NCI-H1105 (cell line): ENCODE measurements around the gene COG5.

ENCODE experiments used
- DNase-seq: peaks from one replicate; lab custom pipeline; 2025; lab: John Stamatoyannopoulos, UW

The COG5 gene

GRCh38 chr7:107463139-107464078 is 100.3 kb downstream of the COG5 start:
- DNase-seq: peak; percentile 17

DNA sequence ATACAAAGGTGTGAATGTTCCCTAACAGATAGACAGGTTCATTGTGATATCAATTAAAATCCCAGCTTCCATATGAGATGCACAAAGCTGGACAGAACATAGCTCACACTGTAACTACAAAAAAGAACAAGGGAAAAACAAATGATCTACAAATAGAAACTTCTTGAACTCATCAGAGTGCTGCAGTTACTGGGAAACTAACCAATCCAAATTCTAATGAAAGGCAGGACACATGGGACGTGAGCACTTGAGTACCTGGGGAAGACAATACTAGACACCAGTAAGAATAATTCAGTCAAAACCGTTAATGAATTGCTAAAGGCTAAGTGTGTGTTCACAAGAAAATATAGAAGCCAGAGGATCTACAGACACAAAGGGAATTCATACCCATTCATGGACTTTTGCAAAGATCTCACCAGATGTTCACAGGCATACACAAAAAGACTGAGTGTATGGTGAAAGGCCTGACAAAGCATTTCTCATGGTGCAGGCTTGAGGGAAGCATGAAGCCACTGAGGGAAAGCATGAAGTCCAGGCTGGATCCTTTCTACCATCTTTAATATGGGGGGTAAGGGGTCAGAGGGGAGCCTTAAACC is 101.7 kb downstream of the COG5 start:
- no peak for DNase-seq

GRCh38 chr7:107453388-107453787 is 110.3 kb downstream of the COG5 start:
- DNase-seq: no peak

- no peak for DNase-seq
These were observed 112.8 kb downstream of the COG5 start for GRCh38 chr7:107450970-107451369.

GRCh38 chr7:107446988-107447387 is 116.7 kb downstream of the COG5 start:
- DNase-seq: no peak

DNA sequence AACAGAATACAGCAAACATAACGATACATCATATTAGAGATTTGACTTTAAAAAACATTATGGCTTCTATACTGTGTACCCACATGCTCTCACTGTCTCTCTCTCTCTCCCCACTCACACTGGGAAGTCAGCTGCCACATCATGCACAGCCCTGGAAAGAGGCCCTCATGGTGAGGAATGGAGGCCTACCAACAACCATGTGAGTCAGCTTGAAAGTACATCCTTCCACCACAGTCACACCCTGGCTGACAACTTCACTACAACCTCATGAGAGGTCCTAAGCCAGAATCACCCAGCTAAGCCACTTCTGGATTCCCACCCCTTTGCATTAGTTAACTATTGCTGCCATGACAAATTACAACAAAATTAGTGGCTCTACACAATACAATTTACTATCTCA is 117.2 kb downstream of the COG5 start:
- DNase-seq: no peak

DNA sequence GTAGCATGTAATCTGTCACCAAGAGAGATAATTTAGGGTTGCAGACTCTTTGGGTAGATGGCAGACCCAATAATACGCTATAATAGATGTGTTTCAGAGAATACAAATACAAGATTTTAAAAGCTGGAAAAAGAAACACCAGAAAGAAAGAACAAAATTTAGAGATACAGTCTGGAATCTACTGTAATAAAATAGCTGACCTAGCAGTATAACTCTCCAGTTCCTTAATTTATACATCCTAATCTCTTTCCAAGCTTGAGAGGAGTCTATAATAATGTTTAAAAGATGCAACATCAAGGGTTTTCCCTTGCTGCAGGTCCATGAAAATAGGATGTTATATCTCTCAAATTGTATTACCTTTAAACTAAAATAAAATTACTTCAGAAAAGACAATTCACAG is 121.0 kb downstream of the COG5 start:
- no peak for DNase-seq

DNA sequence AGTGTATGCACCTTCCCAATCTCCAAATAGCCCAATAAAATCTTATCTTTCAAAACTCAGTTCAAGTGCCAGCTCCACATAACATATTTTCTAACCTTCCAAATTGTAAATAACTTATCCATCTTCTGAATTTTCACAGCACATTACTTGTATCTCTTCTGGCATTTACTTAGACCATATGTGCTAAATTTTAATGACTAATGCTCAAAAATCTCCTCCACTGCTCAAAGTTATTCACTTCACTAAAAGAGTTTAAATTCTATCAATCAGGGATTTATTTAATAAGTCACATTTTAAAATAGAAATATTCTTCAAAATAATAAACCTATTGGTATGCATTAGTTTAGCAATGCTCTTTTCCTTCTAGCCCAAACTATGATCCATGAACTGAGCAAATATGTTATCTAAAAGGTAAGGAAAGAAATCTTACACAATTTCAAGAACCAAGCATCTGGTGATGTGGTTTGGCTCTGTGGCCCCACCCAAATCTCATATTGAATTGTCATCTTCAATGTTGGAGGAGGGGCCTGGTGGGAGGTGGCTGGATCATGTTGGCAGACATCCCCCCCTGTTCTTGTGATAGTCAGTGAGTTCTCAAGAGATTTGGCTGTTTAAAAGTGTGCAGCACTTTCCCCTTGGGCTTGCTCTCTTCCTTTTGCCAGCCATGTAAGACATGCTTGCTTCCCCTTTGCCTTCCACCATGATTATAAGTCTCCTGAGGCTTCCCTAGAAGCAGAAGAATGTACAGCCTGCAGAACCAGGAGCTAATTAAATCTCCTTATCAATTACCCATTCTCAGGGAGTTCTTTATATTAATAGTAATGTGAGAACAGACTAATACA is 121.9 kb downstream of the COG5 start:
- DNase-seq: no peak

GRCh38 chr7:107439025-107439424 is 124.7 kb downstream of the COG5 start:
- DNase-seq: no peak

GRCh38 chr7:107435749-107436148 is 128.0 kb downstream of the COG5 start:
- no peak for DNase-seq

DNA sequence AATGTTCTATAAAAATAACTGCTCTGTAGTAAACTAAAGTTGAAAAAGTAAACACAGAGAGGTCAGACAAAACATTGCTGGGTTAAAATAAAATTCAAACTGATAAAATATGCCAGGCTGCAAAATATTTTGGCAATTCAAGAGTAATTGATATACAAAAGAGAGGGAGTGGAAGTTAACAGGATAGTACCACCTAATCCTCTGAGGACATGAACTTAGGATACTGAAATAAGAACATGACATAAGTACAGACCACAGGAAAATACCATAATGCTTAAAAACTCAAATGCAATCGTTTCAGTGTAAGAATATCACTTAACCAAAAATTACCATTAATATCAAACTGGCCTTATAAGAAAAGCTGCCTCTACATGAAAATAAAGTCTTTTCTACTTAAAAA is 131.5 kb downstream of the COG5 start:
- DNase-seq: no peak

- no peak for DNase-seq
These were observed 133.7 kb downstream of the COG5 start for GRCh38 chr7:107430057-107430456.

DNA sequence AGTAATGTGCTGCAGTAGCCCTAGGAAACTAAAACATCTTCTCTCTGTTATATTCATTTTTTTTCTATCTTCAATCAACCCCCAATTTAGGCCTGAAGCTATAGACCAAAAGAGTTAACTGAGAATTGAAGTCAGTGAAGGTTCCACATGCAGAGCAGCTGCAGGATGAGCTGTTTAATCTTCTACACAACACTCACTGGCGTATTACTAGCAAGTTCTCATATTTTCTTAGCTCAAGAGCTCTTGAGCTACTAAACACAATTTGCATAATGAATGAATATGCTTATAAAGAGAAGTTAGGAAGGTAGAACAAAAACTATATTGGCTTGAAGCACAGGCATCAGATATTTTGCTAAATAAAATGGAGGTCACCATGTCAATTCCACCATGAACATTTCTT is 135.1 kb downstream of the COG5 start:
- no peak for DNase-seq

DNA sequence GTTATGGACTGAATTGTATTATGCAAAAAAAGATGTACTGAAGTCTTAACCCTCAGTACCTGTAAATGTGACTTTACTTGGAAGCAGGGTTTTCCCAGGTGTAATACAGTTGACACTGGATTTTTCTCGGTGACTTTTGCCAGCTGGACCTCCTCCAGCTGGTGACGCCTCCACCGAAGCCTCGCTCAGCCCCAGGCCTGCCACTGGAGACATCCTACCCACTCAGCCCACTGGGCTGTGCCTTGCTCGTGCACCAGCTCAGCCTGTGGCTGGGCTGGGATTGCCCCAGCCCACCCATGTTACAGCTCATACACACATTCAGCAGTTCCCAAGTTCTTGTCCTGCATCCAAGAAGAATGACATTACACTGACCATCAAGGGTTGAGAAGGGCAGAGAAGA is 136.3 kb downstream of the COG5 start:
- DNase-seq: no peak

GRCh38 chr7:107414198-107414597 is 149.5 kb downstream of the COG5 start:
- no peak for DNase-seq

- DNase-seq: no peak
These were observed 155.4 kb downstream of the COG5 start for GRCh38 chr7:107408349-107408748.

GRCh38 chr7:107405559-107405958 is 158.2 kb downstream of the COG5 start:
- DNase-seq: no peak

GRCh38 chr7:107404740-107405537 is 158.8 kb downstream of the COG5 start:
- no peak for DNase-seq

DNA sequence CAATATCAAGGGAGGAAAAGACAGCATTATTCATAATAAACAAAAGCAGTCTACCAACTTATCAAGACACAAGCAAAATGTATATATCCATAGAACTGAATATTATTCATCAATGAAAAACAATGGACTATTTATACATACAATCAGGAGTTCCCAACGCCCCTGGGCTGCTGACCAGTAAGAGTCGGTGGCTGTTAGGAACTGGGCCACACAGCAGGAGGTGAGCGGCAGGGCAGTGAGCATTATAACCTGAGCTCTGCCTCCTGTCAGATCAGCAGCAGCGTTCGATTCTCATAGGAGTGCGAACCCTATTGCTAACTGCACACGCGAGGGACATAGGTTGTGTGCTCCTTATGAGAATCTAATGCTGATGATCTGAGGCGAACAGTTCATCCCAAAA is 165.6 kb downstream of the COG5 start:
- no peak for DNase-seq

GRCh38 chr7:107396990-107397389 is 166.7 kb downstream of the COG5 start:
- no peak for DNase-seq

DNA sequence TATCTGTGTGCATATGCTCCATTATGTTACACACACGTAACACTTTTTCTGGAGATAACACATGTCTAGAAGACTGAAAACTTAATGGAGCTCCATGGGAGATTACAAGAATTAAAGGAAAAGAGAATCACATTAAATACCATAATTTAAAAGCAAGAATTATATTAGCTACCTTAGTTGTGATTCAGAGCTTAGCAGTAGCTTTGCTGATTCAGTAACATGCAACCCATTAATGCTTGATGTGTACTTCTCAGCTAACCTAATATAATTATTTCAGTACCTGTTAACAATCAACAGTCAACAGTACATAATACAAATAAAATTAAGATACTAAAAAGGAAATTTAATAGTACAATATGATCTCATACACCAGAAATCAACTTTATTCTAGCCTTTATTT is 167.6 kb downstream of the COG5 start:
- DNase-seq: no peak

GRCh38 chr7:107394831-107395230 is 168.9 kb downstream of the COG5 start:
- no peak for DNase-seq
